MM.1S (cell line): Measurements from ENCODE around the gene VAMP3.

Experiments used
- DNase-seq: peaks from one replicate; pipeline ENCODE4 v3.0.0-alpha.2; 2015
- H2AFZ ChIP-seq: fragments of 300-600 bp; sonication (generic); 2 replicates; pipeline ENCODE4 v1.6.0; 2016; ENCODE audit warnings: antibody characterized with exemption, low read length
- H3F3A ChIP-seq: fragments of 300-600 bp; sonication (generic); 2 replicates; pipeline ENCODE4 v1.6.1; 2016; ENCODE audit warnings: mild to moderate bottlenecking, antibody characterized with exemption, low read length, moderate library complexity, mixed read lengths; ENCODE audit not compliant: insufficient read depth
- H3K27ac ChIP-seq: fragments of 300-600 bp; sonication (generic); 2 replicates; pipeline ENCODE4 v1.5.1; 2016; ENCODE audit warnings: mild to moderate bottlenecking, low read length
- H3K27me3 ChIP-seq: fragments of 300-600 bp; sonication (generic); replicated peaks from 2 replicates; pipeline ENCODE4 v1.6.0; 2016; ENCODE audit warnings: low read length; ENCODE audit not compliant: insufficient read depth
- H3K36me3 ChIP-seq: fragments of 300-600 bp; sonication (generic); replicated peaks from 2 replicates; pipeline ENCODE4 v1.6.1; 2016; ENCODE audit warnings: mild to moderate bottlenecking, low read length, mixed read lengths; ENCODE audit not compliant: insufficient read depth
- H3K4me1 ChIP-seq: fragments of 300-600 bp; sonication (generic); 2 replicates; pipeline ENCODE4 v1.6.1; 2016; ENCODE audit warnings: low read length, mixed read lengths
- H3K4me2 ChIP-seq: fragments of 300-600 bp; sonication (generic); 2 replicates; pipeline ENCODE4 v1.6.0; 2016; ENCODE audit warnings: low read depth, low read length
- H3K4me3 ChIP-seq: fragments of 300-600 bp; sonication (generic); 2 replicates; pipeline ENCODE4 v1.5.1; 2016; ENCODE audit warnings: low read length, mixed read lengths
- H3K79me2 ChIP-seq: fragments of 300-600 bp; sonication (generic); 2 replicates; pipeline ENCODE4 v1.6.1; 2016; ENCODE audit warnings: mixed run types, low read length, mixed read lengths
- H3K9ac ChIP-seq: fragments of 300-600 bp; sonication (generic); 2 replicates; pipeline ENCODE4 v1.6.1; 2016; ENCODE audit warnings: low read length, mixed read lengths
- H3K9me2 ChIP-seq: fragments of 300-600 bp; sonication (generic); replicated peaks from 2 replicates; pipeline ENCODE4 v1.6.1; 2016; ENCODE audit warnings: mild to moderate bottlenecking, low read length, mixed read lengths; ENCODE audit not compliant: insufficient read depth
- H3K9me3 ChIP-seq: fragments of 300-600 bp; sonication (generic); replicated peaks from 2 replicates; pipeline ENCODE4 v1.6.1; 2016; ENCODE audit warnings: mild to moderate bottlenecking, low read length, mixed read lengths; ENCODE audit not compliant: insufficient read depth
- H4K20me1 ChIP-seq: fragments of 300-600 bp; sonication (generic); 2 replicates; pipeline ENCODE4 v1.6.1; 2016; ENCODE audit warnings: mild to moderate bottlenecking, low read length, moderate library complexity, mixed read lengths; ENCODE audit not compliant: insufficient read depth
- EZH2 ChIP-seq: fragments of 300-600 bp; sonication (generic); optimal IDR thresholded peaks from 2 replicates; pipeline ENCODE3; 2017; ENCODE audit warnings: low read depth, mild to moderate bottlenecking, antibody characterized with exemption, low read length, mixed read lengths
- EZH2phosphoT487 ChIP-seq: fragments of 300-600 bp; sonication (generic); IDR thresholded peaks from 2 replicates; pipeline ENCODE4 v1.6.1; 2018; ENCODE audit warnings: antibody characterized with exemption, low read length
- TF ChIP-seq, protein P1 (sequence below): fragments of 300-600 bp; sonication (generic); IDR thresholded peaks from 2 replicates; pipeline ENCODE4 v1.5.1; 2016; ENCODE audit warnings: antibody characterized with exemption, low read length, mixed read lengths

VAMP3 gene

DNA sequence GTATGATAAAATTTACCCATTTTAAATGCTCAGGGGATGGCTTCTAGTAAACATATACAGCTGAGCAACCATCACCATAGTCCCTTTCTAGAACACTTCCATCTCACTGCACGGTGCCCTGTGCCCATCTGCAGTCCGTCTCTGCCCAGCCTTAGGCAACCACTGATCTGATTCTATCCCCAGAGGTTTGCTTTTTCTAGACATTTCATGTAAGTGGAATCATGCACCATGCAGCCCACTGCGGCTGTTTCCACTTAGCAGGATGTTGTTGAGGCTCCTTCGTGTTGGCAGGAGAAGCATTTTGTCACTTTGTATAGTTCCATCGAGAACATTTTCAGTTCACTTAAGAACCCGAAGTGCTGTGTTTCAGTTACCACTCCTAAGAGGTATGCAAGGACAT is 27.8 kb upstream of the VAMP3 start:
- Histone ChIP-seq H3K4me1 (no peaks in the 10 kb centered on the region), H2AFZ (no peak overlapping the region), H4K20me1 (no peaks in the 10 kb centered on the region), H3K4me2 (no peak overlapping the region), H3K27me3 (peaks cover 93% of the 10 kb centered on the region), H3K9ac (no peak overlapping the region), H3K4me3 (no peak overlapping the region), H3K36me3 (no peaks in the 10 kb centered on the region), H3K79me2 (no peaks in the 10 kb centered on the region), H3F3A (no peaks in the 10 kb centered on the region), H3K9me3 (no peaks in the 10 kb centered on the region), H3K9me2 (no peaks in the 10 kb centered on the region), H3K27ac (no peak overlapping the region)
- no peak for DNase-seq
- no peak for TF ChIP-seq EZH2
- TF ChIP-seq, protein P1, sequence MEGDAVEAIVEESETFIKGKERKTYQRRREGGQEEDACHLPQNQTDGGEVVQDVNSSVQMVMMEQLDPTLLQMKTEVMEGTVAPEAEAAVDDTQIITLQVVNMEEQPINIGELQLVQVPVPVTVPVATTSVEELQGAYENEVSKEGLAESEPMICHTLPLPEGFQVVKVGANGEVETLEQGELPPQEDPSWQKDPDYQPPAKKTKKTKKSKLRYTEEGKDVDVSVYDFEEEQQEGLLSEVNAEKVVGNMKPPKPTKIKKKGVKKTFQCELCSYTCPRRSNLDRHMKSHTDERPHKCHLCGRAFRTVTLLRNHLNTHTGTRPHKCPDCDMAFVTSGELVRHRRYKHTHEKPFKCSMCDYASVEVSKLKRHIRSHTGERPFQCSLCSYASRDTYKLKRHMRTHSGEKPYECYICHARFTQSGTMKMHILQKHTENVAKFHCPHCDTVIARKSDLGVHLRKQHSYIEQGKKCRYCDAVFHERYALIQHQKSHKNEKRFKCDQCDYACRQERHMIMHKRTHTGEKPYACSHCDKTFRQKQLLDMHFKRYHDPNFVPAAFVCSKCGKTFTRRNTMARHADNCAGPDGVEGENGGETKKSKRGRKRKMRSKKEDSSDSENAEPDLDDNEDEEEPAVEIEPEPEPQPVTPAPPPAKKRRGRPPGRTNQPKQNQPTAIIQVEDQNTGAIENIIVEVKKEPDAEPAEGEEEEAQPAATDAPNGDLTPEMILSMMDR = no peak
- no peak for TF ChIP-seq EZH2phosphoT487

DNA sequence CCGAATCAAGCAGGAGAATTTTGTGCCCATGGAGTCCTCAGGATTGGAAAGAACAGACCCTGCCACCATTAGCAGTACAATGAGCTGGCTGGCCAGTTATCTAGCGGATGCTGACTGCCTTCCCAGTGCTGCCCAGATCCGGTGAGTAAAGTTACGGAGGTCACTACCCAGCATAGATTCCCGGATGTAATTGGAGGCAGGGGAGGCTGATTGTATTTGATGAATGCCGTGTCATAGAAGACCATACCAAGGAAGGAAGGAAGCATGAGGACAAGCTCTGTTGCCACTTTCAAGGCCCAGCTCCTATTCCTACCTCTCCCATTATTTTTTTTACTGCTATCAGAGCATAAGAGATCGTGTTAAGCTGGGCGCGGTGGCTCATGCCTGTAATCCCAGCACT is 26.2 kb upstream of the VAMP3 start:
- Histone ChIP-seq H3K36me3 (no peaks in the 10 kb centered on the region), H3K9ac (no peak overlapping the region), H4K20me1 (no peaks in the 10 kb centered on the region), H3K4me2 (no peak overlapping the region), H3K27me3 (peaks cover 93% of the 10 kb centered on the region), H3F3A (no peaks in the 10 kb centered on the region), H3K4me1 (no peaks in the 10 kb centered on the region), H3K4me3 (no peak overlapping the region), H3K9me3 (no peaks in the 10 kb centered on the region), H3K79me2 (no peaks in the 10 kb centered on the region), H3K27ac (no peak overlapping the region), H3K9me2 (no peaks in the 10 kb centered on the region), H2AFZ (no peak overlapping the region)
- TF ChIP-seq, protein P1 = no peak
- TF ChIP-seq EZH2 (no peak), EZH2phosphoT487 (no peak)
- no peak for DNase-seq

DNA sequence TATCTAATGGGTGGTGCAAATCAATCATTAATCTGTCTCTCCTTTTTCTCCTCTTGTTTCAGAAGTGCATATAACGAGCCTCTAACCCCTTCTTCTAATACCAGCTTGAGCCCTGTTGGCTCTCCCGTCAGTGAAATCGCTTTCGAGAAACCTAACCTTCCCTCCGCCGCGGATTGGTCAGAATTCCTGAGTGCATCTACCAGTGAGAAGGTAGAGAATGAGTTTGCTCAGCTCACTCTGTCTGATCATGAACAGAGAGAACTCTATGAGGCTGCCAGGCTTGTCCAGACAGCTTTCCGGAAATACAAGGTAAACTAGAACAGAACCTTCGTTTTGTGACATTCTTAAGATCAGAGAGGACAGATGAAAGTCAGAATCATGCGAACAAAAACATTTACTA is 25.3 kb upstream of the VAMP3 start:
- Histone ChIP-seq H3K9me2 (no peaks in the 10 kb centered on the region), H3K27ac (no peak overlapping the region), H3K9me3 (no peaks in the 10 kb centered on the region), H4K20me1 (no peaks in the 10 kb centered on the region), H3K36me3 (no peaks in the 10 kb centered on the region), H3F3A (no peaks in the 10 kb centered on the region), H3K27me3 (peaks cover 93% of the 10 kb centered on the region), H3K79me2 (no peaks in the 10 kb centered on the region), H3K4me3 (no peak overlapping the region), H2AFZ (no peak overlapping the region), H3K4me1 (no peaks in the 10 kb centered on the region), H3K4me2 (no peak overlapping the region), H3K9ac (no peak overlapping the region)
- TF ChIP-seq EZH2phosphoT487 (no peak), EZH2 (no peak)
- TF ChIP-seq, protein P1 = no peak
- no peak for DNase-seq
